ENCODE results near the gene SIGLEC11.

Gene SIGLEC11

DNA sequence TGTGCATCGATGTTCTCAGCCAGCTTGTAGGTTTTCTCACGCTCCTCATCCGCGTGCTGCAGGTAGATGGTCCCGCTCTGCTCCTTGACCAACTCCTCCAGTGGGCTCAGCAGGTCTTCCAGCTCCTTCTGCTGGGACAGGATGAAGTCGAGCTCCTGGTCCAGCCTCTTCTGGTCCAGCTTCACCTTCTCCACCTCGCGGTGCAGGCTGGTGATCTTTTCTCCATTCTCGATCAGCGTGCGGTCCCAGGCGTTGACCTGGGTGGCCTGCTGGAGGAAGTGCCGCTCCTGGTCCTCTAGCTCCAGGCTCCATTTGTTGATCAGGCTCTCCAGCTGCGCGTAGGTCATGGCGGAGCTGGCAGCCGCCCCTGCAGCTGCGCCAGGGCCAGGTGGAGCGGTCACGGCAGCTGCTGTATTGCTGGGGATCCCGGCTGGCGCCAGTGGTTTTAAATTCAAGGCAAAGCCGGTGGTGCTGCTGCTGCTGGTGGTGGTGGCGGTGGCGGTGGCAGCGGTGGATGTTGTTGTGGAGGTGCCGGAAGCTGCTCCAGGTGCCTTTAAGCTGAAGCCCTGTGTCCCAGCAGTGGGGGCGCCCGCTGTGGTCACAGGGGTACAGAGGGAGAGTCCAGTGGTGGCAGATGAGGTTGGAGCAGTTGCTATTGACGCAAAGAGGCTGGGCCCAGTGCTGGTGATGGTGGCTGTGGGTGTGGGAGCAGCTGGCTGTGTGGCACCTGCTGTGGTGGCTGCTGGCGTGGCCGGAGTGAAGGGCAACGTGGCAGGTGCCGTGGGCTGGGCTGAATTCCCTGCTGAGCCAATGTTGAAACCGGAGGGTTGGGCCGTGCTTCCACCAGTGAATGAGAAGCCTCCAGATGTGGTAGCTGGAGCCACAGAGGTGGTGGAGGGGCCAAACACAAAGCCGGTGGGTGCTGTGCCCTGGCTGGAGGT is 52.2 kb downstream of the SIGLEC11 start:
- no peak for TF ChIP-seq TSHZ2 (CRISPR knock-in tag; IDR thresholded peaks at IDR 0.05)
- no peak for TF ChIP-seq ISL1 (CRISPR knock-in tag; IDR thresholded peaks at IDR 0.05)
- no peak for TF ChIP-seq TCF4 (CRISPR knock-in tag; IDR thresholded peaks at IDR 0.05; ENCODE audit: borderline replicate concordance)
- no peak for TF ChIP-seq PPARA (CRISPR knock-in tag; IDR thresholded peaks at IDR 0.05; ENCODE audit: borderline replicate concordance)
- no peak for TF ChIP-seq ESRRG (CRISPR knock-in tag; IDR thresholded peaks at IDR 0.05)
- TF ChIP-seq ZNF70 (CRISPR knock-in tag; IDR thresholded peaks at IDR 0.05) = no peak
- no peak for TF ChIP-seq SNAI2 (CRISPR knock-in tag; IDR thresholded peaks at IDR 0.05)
- no peak for TF ChIP-seq BACH2 (CRISPR knock-in tag; IDR thresholded peaks at IDR 0.05; ENCODE audit: borderline replicate concordance)
- TF ChIP-seq, protein P1, sequence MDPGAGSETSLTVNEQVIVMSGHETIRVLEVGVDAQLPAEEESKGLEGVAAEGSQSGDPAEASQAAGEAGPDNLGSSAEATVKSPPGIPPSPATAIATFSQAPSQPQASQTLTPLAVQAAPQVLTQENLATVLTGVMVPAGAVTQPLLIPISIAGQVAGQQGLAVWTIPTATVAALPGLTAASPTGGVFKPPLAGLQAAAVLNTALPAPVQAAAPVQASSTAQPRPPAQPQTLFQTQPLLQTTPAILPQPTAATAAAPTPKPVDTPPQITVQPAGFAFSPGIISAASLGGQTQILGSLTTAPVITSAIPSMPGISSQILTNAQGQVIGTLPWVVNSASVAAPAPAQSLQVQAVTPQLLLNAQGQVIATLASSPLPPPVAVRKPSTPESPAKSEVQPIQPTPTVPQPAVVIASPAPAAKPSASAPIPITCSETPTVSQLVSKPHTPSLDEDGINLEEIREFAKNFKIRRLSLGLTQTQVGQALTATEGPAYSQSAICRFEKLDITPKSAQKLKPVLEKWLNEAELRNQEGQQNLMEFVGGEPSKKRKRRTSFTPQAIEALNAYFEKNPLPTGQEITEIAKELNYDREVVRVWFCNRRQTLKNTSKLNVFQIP (CRISPR knock-in tag; IDR thresholded peaks at IDR 0.05; ENCODE audit: borderline replicate concordance, low read depth) = no peak
- TF ChIP-seq GLIS3 (CRISPR knock-in tag; IDR thresholded peaks at IDR 0.05) = no peak
- no peak for TF ChIP-seq ARNTL (CRISPR knock-in tag; IDR thresholded peaks at IDR 0.05; ENCODE audit: borderline replicate concordance, low read depth)
- TF ChIP-seq TOX (CRISPR knock-in tag; IDR thresholded peaks at IDR 0.05; ENCODE audit: borderline replicate concordance) = no peak
- TF ChIP-seq OSR1 (CRISPR knock-in tag; IDR thresholded peaks at IDR 0.05) = no peak
- no peak for TF ChIP-seq ZNF8 (CRISPR knock-in tag; IDR thresholded peaks at IDR 0.05)
- no peak for TF ChIP-seq RARB (CRISPR knock-in tag; IDR thresholded peaks at IDR 0.05)
- TF ChIP-seq CREB5 (CRISPR knock-in tag; IDR thresholded peaks at IDR 0.05; ENCODE audit: low read depth) = no peak
- TF ChIP-seq CSDC2 (CRISPR knock-in tag; IDR thresholded peaks at IDR 0.05) = no peak
- ATAC-seq = no peak

DNA sequence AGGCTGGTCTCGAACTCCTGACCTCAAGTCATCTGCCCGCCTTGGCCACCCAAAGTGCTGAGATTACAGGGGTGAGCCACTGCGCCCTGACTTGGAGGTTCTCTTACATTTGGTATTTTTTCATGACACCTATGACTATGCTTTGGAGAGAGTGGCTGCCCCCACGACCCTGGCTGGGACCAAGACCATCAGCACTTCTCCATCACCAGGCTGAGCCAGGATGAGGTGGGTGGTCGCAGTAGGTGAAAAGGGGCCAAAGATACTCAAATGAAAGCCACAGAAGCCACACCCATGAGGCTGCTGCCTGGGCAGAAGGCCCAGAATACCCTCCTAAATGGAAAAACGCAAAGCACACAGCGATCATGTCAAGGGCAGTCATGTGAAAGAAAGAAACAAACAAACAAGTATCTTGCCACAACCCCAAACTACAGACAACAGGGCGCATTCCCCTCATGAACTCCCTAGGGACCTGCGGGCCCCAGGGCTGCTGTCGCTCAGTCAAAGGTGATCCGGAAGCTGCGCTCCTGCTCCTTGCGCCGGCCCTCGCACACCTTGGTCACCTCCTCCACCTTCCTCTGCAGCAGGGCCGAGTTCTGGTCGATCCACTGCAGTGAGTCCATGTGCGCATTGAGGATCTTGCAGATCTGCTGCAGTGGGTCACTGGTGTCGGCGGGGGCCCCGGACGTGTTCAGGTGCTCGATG is 53.1 kb downstream of the SIGLEC11 start:
- no peak for ATAC-seq
- TF ChIP-seq ESRRG (CRISPR knock-in tag; IDR thresholded peaks at IDR 0.05) (no peak), RARB (CRISPR knock-in tag; IDR thresholded peaks at IDR 0.05) (no peak), PPARA (CRISPR knock-in tag; IDR thresholded peaks at IDR 0.05; ENCODE audit: borderline replicate concordance) (no peak), OSR1 (CRISPR knock-in tag; IDR thresholded peaks at IDR 0.05) (no peak), CSDC2 (CRISPR knock-in tag; IDR thresholded peaks at IDR 0.05) (no peak), ZNF70 (CRISPR knock-in tag; IDR thresholded peaks at IDR 0.05) (no peak), CREB5 (CRISPR knock-in tag; IDR thresholded peaks at IDR 0.05; ENCODE audit: low read depth) (no peak)
- TF ChIP-seq, protein P1 (CRISPR knock-in tag; IDR thresholded peaks at IDR 0.05; ENCODE audit: borderline replicate concordance, low read depth) = no peak
